KG1 (cell line): ENCODE data around the gene SPRED1.

Source experiments
- DNase-seq: peaks from one replicate; lab custom pipeline; 2025; lab: John Stamatoyannopoulos, UW

SPRED1 gene

DNA sequence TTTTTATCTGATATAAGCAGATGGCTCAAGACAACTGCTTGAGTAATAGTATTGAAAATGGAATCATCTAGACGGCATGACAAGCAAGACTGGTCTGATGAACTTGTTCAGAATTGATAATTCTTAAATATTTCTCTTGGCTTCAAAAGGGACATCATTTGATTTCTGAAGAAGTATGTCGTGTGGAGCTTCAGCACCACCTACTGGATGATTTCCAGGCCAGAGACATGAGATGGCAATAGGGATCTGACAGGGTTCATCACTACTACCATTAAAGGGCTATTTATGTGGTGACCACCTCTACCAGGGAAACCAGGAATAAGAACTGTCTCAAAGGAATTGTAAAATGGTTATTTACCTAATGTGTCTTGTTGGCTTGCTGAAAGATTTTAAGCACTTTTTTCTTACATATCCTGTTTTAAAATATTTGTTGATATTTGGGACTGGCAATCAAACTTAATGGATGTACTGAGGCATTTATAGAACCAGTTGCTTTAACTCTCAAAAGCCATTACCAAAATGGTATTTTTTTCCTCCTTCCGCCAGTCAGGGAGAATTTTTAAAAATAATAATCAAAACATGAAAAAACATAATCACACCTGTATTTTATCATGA, 101.8 kb downstream of the SPRED1 start:
- DNase-seq, result no peak

- no peak for DNase-seq
Observed at GRCh38 chr15:38362355-38362754, 109.7 kb downstream of the SPRED1 start.

DNA sequence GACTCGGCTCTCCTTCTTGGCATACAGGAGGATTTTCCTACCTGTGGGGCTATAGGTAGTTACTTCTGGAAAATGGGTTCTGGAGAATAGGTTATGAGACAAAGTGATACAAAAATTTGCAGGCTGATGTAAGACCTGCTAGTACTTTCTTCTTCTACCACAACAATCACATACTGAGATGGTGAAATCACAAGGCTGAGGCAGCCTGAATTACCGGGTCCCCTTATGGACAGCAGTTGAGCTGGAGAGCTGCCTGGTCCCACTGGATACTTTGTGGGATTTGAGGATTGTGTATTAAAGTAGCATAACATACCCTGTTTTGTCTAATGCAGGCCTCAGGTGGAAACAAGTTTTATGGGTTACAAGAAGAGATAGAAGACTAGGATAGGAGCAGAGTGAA, 114.8 kb downstream of the SPRED1 start:
- no peak for DNase-seq

DNA sequence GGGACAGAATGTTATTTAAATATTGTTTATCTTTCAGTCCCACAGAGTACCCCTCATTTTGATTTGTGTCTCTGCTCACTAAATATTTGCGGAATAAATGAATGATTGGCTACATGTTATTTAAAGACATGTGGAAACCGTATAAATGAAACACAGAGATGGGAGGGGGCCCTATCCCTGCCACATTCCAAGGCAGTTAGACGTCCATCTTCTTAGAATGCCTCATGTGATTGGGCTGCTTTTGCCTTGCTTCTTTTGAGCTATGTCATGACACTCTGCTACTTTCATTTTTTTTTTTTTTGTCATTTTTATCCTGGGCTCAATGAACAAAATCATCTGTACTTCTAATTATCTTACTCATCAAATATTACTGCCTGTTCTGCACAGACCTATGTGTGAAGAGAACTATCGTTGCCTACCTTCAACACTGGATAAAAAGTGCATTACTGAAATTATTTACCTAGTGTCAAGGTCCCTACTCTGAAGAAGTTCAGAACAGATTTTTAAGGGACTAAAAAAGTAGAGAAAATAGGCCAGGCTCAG, 117.4 kb downstream of the SPRED1 start:
- no peak for DNase-seq

DNA sequence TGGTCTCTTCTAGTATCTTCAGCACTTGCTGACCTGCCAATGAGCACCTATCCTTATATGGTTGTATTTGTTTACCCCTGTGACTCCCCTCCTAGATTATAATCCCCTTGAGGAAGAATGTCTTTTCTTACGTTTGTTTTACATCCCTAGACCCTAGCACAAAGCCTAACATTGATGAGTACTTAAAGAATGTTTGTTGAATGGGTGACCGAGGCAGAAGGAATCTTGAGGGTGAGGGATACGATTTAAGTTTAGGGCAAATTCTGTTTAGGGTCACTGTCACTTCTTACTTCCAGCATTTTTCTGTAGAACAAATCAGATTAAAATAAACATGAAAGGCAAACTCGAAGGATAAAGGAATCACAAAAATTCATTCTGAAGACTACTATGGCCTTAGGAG, 120.4 kb downstream of the SPRED1 start:
- DNase-seq, result no peak

- DNase-seq, result no peak
Observed at GRCh38 chr15:38374029-38374428, 121.4 kb downstream of the SPRED1 start.

- no peak for DNase-seq
Observed at GRCh38 chr15:38374556-38374955, 121.9 kb downstream of the SPRED1 start.

DNA sequence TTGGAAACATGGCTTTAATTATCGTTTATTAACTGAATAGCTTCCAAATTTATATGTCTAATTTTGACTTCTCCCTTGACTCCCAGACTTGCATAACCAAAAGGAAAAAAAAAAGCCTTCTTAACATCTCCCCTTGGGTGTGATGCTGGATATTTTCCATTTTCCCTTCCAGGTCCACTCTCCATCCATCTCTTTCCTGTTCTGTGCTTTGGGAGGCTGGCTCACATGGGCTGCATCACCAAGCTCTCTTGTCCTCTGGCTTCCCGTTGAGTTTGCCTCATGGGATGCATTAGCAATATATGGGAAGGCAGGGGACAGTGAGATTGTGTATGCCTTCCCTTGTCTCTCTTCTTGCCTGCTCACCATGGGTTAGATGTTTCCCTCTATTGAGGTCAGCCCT, 123.4 kb downstream of the SPRED1 start:
- DNase-seq, result no peak

GRCh38 chr15:38377636-38378035, 125.0 kb downstream of the SPRED1 start:
- no peak for DNase-seq

GRCh38 chr15:38378161-38378560, 125.5 kb downstream of the SPRED1 start:
- no peak for DNase-seq

- no peak for DNase-seq
Observed at GRCh38 chr15:38389924-38390542, 137.4 kb downstream of the SPRED1 start.

GRCh38 chr15:38391191-38391590, 138.6 kb downstream of the SPRED1 start:
- DNase-seq, result no peak

DNA sequence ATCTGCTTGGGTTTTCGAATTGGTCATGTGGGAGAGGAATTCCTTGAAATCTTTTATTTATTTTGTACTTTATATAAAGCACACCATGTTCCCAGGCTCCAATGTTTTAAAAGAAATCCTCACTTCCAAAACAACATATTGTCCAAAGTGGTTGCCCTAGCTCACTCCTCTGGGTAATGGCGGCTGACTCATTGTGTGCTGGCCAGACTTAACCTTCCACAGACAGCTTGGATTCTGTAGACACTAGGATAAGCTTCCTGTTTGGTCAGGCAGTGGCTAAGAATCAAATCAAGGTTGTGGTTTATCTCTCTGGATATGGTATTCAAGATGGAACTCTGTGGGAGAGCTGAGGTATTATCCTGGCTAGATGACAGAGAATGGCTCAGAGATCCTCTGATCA, 145.5 kb downstream of the SPRED1 start:
- no peak for DNase-seq

DNA sequence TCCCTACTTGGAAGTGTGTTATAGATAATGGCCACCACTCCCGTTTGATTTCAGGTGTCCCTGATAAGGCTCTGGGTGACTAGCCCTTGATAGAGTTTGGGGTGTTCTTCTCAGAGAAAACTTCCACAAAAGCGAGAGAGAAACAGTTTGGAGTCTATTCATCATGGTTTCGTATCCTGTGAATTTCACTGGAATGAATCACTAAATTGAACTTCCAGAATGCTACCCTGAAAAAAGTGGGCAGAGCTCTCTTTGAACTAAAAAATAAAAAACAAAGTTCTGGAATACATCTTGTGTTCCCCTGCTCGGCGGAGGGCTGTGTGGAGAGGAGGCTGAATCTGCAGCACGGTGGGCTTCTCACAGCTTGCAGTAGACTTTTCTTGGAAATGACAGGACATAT, 148.5 kb downstream of the SPRED1 start:
- DNase-seq, result no peak

DNA sequence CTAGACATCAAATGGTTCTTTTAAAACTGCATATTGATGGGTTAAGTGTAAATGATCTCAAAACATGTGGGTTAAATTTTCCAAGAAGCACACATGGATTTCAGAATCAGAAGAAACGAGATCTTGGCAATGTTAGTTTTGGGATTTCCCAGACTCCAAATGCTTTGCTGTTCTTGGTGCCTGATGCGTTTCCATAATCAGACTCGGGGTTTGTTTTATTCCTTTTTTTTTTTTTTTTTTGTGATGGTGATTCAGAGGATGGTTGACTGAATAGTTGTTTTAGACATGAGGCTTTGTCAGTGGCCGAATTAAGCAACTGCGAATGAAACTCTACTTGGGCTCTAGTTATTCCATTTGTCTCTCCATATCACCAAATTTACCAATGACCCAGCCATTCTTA, 149.1 kb downstream of the SPRED1 start:
- DNase-seq, result no peak

DNA sequence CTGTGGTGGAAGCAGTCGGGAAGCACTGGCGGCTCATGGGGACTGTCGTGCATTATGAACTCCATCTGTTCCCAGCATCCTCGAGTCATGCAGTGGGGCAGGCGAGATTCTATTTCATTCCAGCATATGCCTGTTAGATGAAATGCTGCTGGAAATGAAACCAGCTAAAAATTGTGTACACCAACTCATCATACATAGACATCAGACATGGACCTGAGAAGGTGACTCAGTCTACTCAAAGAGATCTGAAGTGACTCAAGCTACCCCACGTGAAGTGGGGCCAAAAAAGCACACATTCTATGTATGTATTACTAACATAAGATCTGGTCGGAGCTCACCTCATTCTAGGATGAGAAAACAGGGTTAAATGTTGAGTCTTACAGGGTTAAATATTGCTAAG, 153.8 kb downstream of the SPRED1 start:
- no peak for DNase-seq
